Keratinocyte (primary cell): ENCODE results near the gene SH3BGRL3. TPM values are rescaled to one million over a fixed set of nuclear protein-coding genes. Genes with fewer than 3 reads are reported as not detected.

ENCODE experiments used
- DNase-seq: peaks from one replicate; pipeline ENCODE4 v3.0.0-alpha.2; 2011; ENCODE audit warnings: low read depth, missing footprints, low spot score
- FAIRE-seq: peaks from 2 replicates; lab custom pipeline; 2011; peaks lifted over from hg19 to GRCh38; lab: Jason Lieb, UNC
- H2AFZ ChIP-seq: 2 replicates; pipeline ENCODE4 v1.6.0; 2012; ENCODE audit warnings: low read length, control low read depth, inconsistent platforms; ENCODE audit not compliant: control insufficient read depth
- H3K27ac ChIP-seq: 2 replicates; pipeline ENCODE4 v1.5.1; 2011; ENCODE audit warnings: low read length; ENCODE audit not compliant: control insufficient read depth, insufficient read depth
- H3K27me3 ChIP-seq: 3 replicates; pipeline ENCODE4 v1.6.0; 2011; ENCODE audit warnings: low read length; ENCODE audit not compliant: control insufficient read depth, insufficient read depth; ENCODE audit errors: extremely low read depth
- H3K36me3 ChIP-seq, 2 experiments: 2 replicates in 1 of 2; 3 replicates in 1 of 2; pipeline ENCODE4 v1.5.1; 2011; ENCODE audit warnings: low read length in 2 of 2, mild to moderate bottlenecking in 1 of 2; ENCODE audit not compliant: control insufficient read depth in 2 of 2, insufficient read depth in 2 of 2; ENCODE audit errors: extremely low read depth in 1 of 2
- H3K4me1 ChIP-seq: 3 replicates; pipeline ENCODE4 v1.5.1; 2011; ENCODE audit warnings: low read length; ENCODE audit not compliant: control insufficient read depth, insufficient read depth; ENCODE audit errors: extremely low read depth
- H3K4me2 ChIP-seq: 3 replicates; pipeline ENCODE4 v1.6.0; 2011; ENCODE audit warnings: low read depth, low read length; ENCODE audit not compliant: control insufficient read depth, insufficient read depth; ENCODE audit errors: extremely low read depth
- H3K4me3 ChIP-seq, 3 experiments: fragments of 200-600 bp in 1 of 3; sonication (generic) in 1 of 3; 2 replicates in 2 of 3; 3 replicates in 1 of 3; pipeline ENCODE4 v1.5.1; 2011 to 2016; ENCODE audit warnings: low read length in 3 of 3, mild to moderate bottlenecking in 3 of 3, control low read depth in 2 of 3, inconsistent platforms in 1 of 3, low read depth in 1 of 3, mixed read lengths in 1 of 3, mixed run types in 1 of 3, moderate library complexity in 1 of 3; ENCODE audit not compliant: control insufficient read depth in 2 of 3, insufficient read depth in 2 of 3; ENCODE audit errors: extremely low read depth in 1 of 3
- H3K79me2 ChIP-seq: 2 replicates; pipeline ENCODE4 v1.6.0; 2012; ENCODE audit warnings: low read length; ENCODE audit not compliant: control insufficient read depth, insufficient read depth
- H3K9ac ChIP-seq: 3 replicates; pipeline ENCODE4 v1.6.0; 2011; ENCODE audit warnings: low read length; ENCODE audit not compliant: control insufficient read depth, insufficient read depth; ENCODE audit errors: extremely low read depth
- H3K9me1 ChIP-seq: 3 replicates; pipeline ENCODE4 v1.6.0; 2011; ENCODE audit warnings: low read length; ENCODE audit not compliant: control insufficient read depth, insufficient read depth; ENCODE audit errors: extremely low read depth
- H3K9me3 ChIP-seq: 2 replicates; pipeline ENCODE4 v1.5.1; 2012; ENCODE audit warnings: low read depth, low read length; ENCODE audit not compliant: control insufficient read depth
- H4K20me1 ChIP-seq: 3 replicates; pipeline ENCODE4 v1.6.0; 2011; ENCODE audit warnings: low read length; ENCODE audit not compliant: control insufficient read depth, insufficient read depth; ENCODE audit errors: extremely low read depth
- CTCF ChIP-seq, 3 experiments: IDR thresholded peaks in 1 of 3; conservative IDR thresholded peaks in 1 of 3; optimal IDR thresholded peaks in 1 of 3; 2 replicates in 2 of 3; 3 replicates in 1 of 3; pipeline versions ENCODE3 to v1.5.1; 2011; ENCODE audit warnings: low read length in 3 of 3, mild to moderate bottlenecking in 3 of 3, moderate library complexity in 2 of 3, control low read depth in 1 of 3, inconsistent platforms in 1 of 3; ENCODE audit not compliant: insufficient read depth in 2 of 3; ENCODE audit errors: extremely low read depth in 1 of 3
- EZH2 ChIP-seq: IDR thresholded peaks from one replicate; pipeline ENCODE4 v1.6.1; 2012; ENCODE audit warnings: inconsistent platforms, mild to moderate bottlenecking, low read length, moderate library complexity
- dilution Hi-C: fragments of 300-500 bp; cut with MboI; formaldehyde crosslinking; loops from one replicate; pipeline ENCODE4 v1.7.0; 2020; ENCODE audit warnings: low sequenced_read_pairs; ENCODE audit not compliant: extremely low pct_ligation_motif_present
- polyA plus RNA-seq, 5 experiments: library from polyadenylated mRNA; depleted of rRNA in 3 of 5; stranded (reverse) in 3 of 5; stranded (forward) in 1 of 5; unstranded in 1 of 5; fragments of >200 nt; gene quantifications; 1 replicate in 1 of 5; 2 replicates in 3 of 5; 3 replicates in 1 of 5; pipeline versions ENCODE4 v1.2.1 to v1.2.3, GENCODE V29; 2011 to 2012; ENCODE audit warnings: missing spikeins in 2 of 5, low read depth in 1 of 5, low replicate concordance in 1 of 5

The SH3BGRL3 gene
- polyA plus RNA-seq, 1 donor (not counting 4 experiments of a cell fraction or from before 2014, with no cell fraction given) = 196 TPM

DNA sequence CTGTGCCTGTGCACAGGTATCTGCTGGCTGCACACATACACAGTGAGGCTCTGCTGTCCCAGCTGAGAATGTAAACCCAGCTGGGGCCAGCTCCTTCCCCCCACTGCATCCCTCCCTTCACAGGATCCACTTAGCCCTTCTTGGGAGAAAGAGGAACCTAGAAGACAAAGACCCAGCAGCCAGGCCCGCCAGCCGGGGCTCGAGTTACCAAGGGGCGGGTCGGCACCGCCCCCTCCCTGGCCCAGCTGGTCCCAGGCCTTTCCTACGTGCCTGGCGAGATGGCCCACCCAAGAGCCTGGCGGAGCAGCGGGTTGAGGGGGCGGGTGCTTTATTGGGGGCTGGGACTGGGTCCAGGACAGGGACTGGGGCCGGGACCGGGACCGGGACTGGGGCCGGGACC, 2.1 kb downstream of the SH3BGRL3 start:
- Histone ChIP-seq H3K9me3 (no peaks in the 10 kb centered on the region), H3K79me2 (peaks cover 21% of the 10 kb centered on the region), H2AFZ (no peak overlapping the region), H3K9me1 (peaks cover 3% of the 10 kb centered on the region), H3K9ac (no peak overlapping the region), H3K27ac (no peak overlapping the region), H3K27me3 (no peaks in the 10 kb centered on the region), H3K4me3 (no peak overlapping the region), H3K4me2 (peak overlapping the region; percentile 94), H3K36me3 (peaks cover 18 to 33% of the 10 kb centered on the region in 2 experiments), H4K20me1 (peaks cover 14% of the 10 kb centered on the region), H3K4me1 (peaks cover 63% of the 10 kb centered on the region)
- TF ChIP-seq CTCF (optimal IDR thresholded peaks at IDR 0.05 in 1 of 3, IDR thresholded peaks at IDR 0.05 in 1 of 3, conservative IDR thresholded peaks at IDR 0.05 in 1 of 3; ENCODE audit: extremely low read depth in 1 of 3, insufficient read depth in 2 of 3, low read length in 3 of 3) = no peak
- no peak for TF ChIP-seq EZH2
- DNase-seq (no peak), FAIRE-seq (no peak)
- dilution Hi-C loops = no loop called here

- Histone ChIP-seq H4K20me1 (peaks cover 14% of the 10 kb centered on the region), H3K9me1 (peaks cover 3% of the 10 kb centered on the region), H3K27ac (no peak overlapping the region), H3K9ac (no peak overlapping the region), H3K4me1 (peaks cover 58% of the 10 kb centered on the region), H3K4me2 (no peak overlapping the region), H3K36me3 (peaks cover 18 to 28% of the 10 kb centered on the region in 2 experiments), H3K4me3 (no peak overlapping the region), H3K27me3 (no peaks in the 10 kb centered on the region), H3K79me2 (peaks cover 21% of the 10 kb centered on the region), H2AFZ (no peak overlapping the region), H3K9me3 (no peaks in the 10 kb centered on the region)
- DNase-seq (no peak), FAIRE-seq (no peak)
- dilution Hi-C loops = no loop called here
- no peak for TF ChIP-seq CTCF (optimal IDR thresholded peaks at IDR 0.05 in 1 of 3, IDR thresholded peaks at IDR 0.05 in 1 of 3, conservative IDR thresholded peaks at IDR 0.05 in 1 of 3; ENCODE audit: extremely low read depth in 1 of 3, insufficient read depth in 2 of 3, low read length in 3 of 3)
- TF ChIP-seq EZH2 = no peak
Observed at GRCh38 chr1:26282401-26282918, 2.6 kb downstream of the SH3BGRL3 start.
